Natural killer cell treated with Interleukin-12 subunit alpha and Interleukin-12 subunit beta and Interleukin-15 and Interleukin-18, amount 100 ng/mL, for 72 hours (primary cell): ENCODE results near the gene NFE2L3. TPM values are rescaled to one million over a fixed set of nuclear protein-coding genes. Genes with fewer than 3 reads are reported as not detected.
"Not testable (repeated sequence)": the region's sequence is repeated elsewhere in the genome, so short reads cannot be mapped to it uniquely, and the experiment has no call there.

Experiments used
- ATAC-seq, 2 donors: fragments of 150-1000 bp; cut with Tn5 transposase in 1 of 2; sonication (Bioruptor Pico), chemical (Tn5 transposase) in 1 of 2; 2 replicates each; pipeline ENCODE4 v1.10.0; 2021
- DNase-seq: peaks from one replicate; pipeline ENCODE4 v3.0.0; 2022; ENCODE audit warnings: low spot score
- H3K27ac Mint-ChIP-seq, 2 donors: 1 replicate in 1 of 2; 2 replicates in 1 of 2; pipeline ENCODE4 v1.8.0; 2022; ENCODE audit warnings: mixed read lengths in 2 of 2, mild to moderate bottlenecking in 1 of 2, moderate library complexity in 1 of 2
- H3K27me3 Mint-ChIP-seq, 2 donors: 1 replicate in 1 of 2; 2 replicates in 1 of 2; pipeline ENCODE4 v1.8.0; 2022; ENCODE audit warnings: mixed read lengths in 2 of 2
- H3K36me3 Mint-ChIP-seq: one replicate; pipeline ENCODE4 v1.8.0; 2022; ENCODE audit warnings: mixed read lengths
- H3K4me1 Mint-ChIP-seq, 2 donors: 1 replicate in 1 of 2; 2 replicates in 1 of 2; pipeline ENCODE4 v1.8.0; 2022; ENCODE audit warnings: low read depth in 2 of 2, mixed read lengths in 2 of 2, mild to moderate bottlenecking in 1 of 2
- H3K4me3 Mint-ChIP-seq: one replicate; pipeline ENCODE4 v1.8.0; 2022; ENCODE audit warnings: mixed read lengths
- H3K9me3 Mint-ChIP-seq: 2 replicates; pipeline ENCODE4 v1.8.0; 2022; ENCODE audit warnings: mixed read lengths
- total RNA-seq, 2 donors: library from RNA; stranded (reverse); gene quantifications; one replicate each; pipeline ENCODE4 v1.2.3, GENCODE V29; 2022

NFE2L3 gene
- total RNA-seq, 2 donors from 2014 or later: 21.3 to 29.1 TPM

GRCh38 chr7:26153241-26153822 lies 1.3 kb downstream of the NFE2L3 start:
- H3K4me3 Mint-ChIP-seq: peak overlapping the region; percentile 96
- H3K36me3 Mint-ChIP-seq: peaks cover 3% of the 10 kb centered on the region
- no peak for DNase-seq
- peak; percentile 12 to 25 for ATAC-seq
- no peaks in the 10 kb centered on the region for H3K9me3 Mint-ChIP-seq
- peaks cover 54 to 66% of the 10 kb centered on the region in 2 donors for H3K4me1 Mint-ChIP-seq
- H3K27me3 Mint-ChIP-seq: no peaks in the 10 kb centered on the region
- H3K27ac Mint-ChIP-seq: peak overlapping the region; percentile 97 to 98

- DNase-seq (no peak), ATAC-seq (peak in 1 of 2 donors; percentile 34)
- peaks cover 7% of the 10 kb centered on the region for H3K36me3 Mint-ChIP-seq
- no peaks in the 10 kb centered on the region for H3K27me3 Mint-ChIP-seq
- peaks cover 1% of the 10 kb centered on the region for H3K9me3 Mint-ChIP-seq
- H3K4me3 Mint-ChIP-seq: peak overlapping the region; percentile 96
- peak overlapping the region; percentile 97 to 98 for H3K27ac Mint-ChIP-seq
- peaks cover 62 to 74% of the 10 kb centered on the region in 2 donors for H3K4me1 Mint-ChIP-seq
Observed at GRCh38 chr7:26153823-26154783, 2.1 kb downstream of the NFE2L3 start.

GRCh38 chr7:26155531-26156375 lies 3.8 kb downstream of the NFE2L3 start:
- H3K4me3 Mint-ChIP-seq: peak overlapping the region; percentile 96
- peaks cover 4% of the 10 kb centered on the region for H3K9me3 Mint-ChIP-seq
- ATAC-seq (no peak), DNase-seq (no peak)
- peaks cover 11% of the 10 kb centered on the region for H3K36me3 Mint-ChIP-seq
- peaks cover 69 to 79% of the 10 kb centered on the region in 2 donors for H3K4me1 Mint-ChIP-seq
- H3K27ac Mint-ChIP-seq: peak overlapping the region; percentile 97 to 98
- H3K27me3 Mint-ChIP-seq: no peaks in the 10 kb centered on the region

- peak; percentile 83 for DNase-seq
- no peaks in the 10 kb centered on the region for H3K27me3 Mint-ChIP-seq
- H3K27ac Mint-ChIP-seq: peak overlapping the region; percentile 97 to 98
- peak overlapping the region; percentile 96 for H3K4me3 Mint-ChIP-seq
- peaks cover 11% of the 10 kb centered on the region for H3K36me3 Mint-ChIP-seq
- H3K4me1 Mint-ChIP-seq: peaks cover 62 to 69% of the 10 kb centered on the region in 2 donors
- ATAC-seq: peak; percentile 62 to 82
- peaks cover 4% of the 10 kb centered on the region for H3K9me3 Mint-ChIP-seq
Observed at GRCh38 chr7:26156451-26157420, 4.7 kb downstream of the NFE2L3 start.

GRCh38 chr7:26157520-26158105 lies 5.6 kb downstream of the NFE2L3 start:
- H3K4me1 Mint-ChIP-seq: peaks cover 61 to 68% of the 10 kb centered on the region in 2 donors
- peaks cover 11% of the 10 kb centered on the region for H3K36me3 Mint-ChIP-seq
- no peak for DNase-seq
- no peaks in the 10 kb centered on the region for H3K27me3 Mint-ChIP-seq
- ATAC-seq: no peak
- peak overlapping the region; percentile 96 for H3K4me3 Mint-ChIP-seq
- H3K9me3 Mint-ChIP-seq: peaks cover 4% of the 10 kb centered on the region
- H3K27ac Mint-ChIP-seq: peak overlapping the region; percentile 97 to 98

- ATAC-seq (no peak), DNase-seq (no peak)
- peaks cover 4% of the 10 kb centered on the region for H3K9me3 Mint-ChIP-seq
- peaks cover 51 to 54% of the 10 kb centered on the region in 2 donors for H3K4me1 Mint-ChIP-seq
- H3K27me3 Mint-ChIP-seq: no peaks in the 10 kb centered on the region
- H3K27ac Mint-ChIP-seq: peak overlapping the region; percentile 97 to 98
- H3K4me3 Mint-ChIP-seq: peak overlapping the region; percentile 96
- peaks cover 11% of the 10 kb centered on the region for H3K36me3 Mint-ChIP-seq
Observed at GRCh38 chr7:26159243-26159642, 7.2 kb downstream of the NFE2L3 start.

GRCh38 chr7:26160896-26161295 lies 8.9 kb downstream of the NFE2L3 start:
- Mint-ChIP-seq H3K36me3 (peaks cover 15% of the 10 kb centered on the region), H3K27ac (no peak overlapping the region), H3K4me1 (peaks cover 41% of the 10 kb centered on the region in 2 donors), H3K9me3 (peaks cover 4% of the 10 kb centered on the region), H3K4me3 (no peak overlapping the region), H3K27me3 (no peaks in the 10 kb centered on the region)
- DNase-seq: no peak
- ATAC-seq: no peak

GRCh38 chr7:26162431-26162830 lies 10.4 kb downstream of the NFE2L3 start:
- H3K27me3 Mint-ChIP-seq: no peaks in the 10 kb centered on the region
- DNase-seq (no peak), ATAC-seq (no peak)
- H3K9me3 Mint-ChIP-seq: peaks cover 4% of the 10 kb centered on the region
- no peak overlapping the region for H3K4me3 Mint-ChIP-seq
- no peak overlapping the region for H3K27ac Mint-ChIP-seq
- H3K4me1 Mint-ChIP-seq: peaks cover 39 to 49% of the 10 kb centered on the region in 2 donors
- peaks cover 15% of the 10 kb centered on the region for H3K36me3 Mint-ChIP-seq

- Mint-ChIP-seq H3K4me1 (peaks cover 28 to 41% of the 10 kb centered on the region in 2 donors), H3K4me3 (peak overlapping the region; percentile 17), H3K27ac (peak overlapping the region in 1 of 2 donors; percentile 37), H3K36me3 (peaks cover 10% of the 10 kb centered on the region)
- H3K27me3 Mint-ChIP-seq, ATAC-seq, DNase-seq, H3K9me3 Mint-ChIP-seq: not testable (repeated sequence)
Observed at GRCh38 chr7:26163804-26164203, 11.8 kb downstream of the NFE2L3 start.

GRCh38 chr7:26165950-26166683 lies 14.1 kb downstream of the NFE2L3 start:
- Mint-ChIP-seq H3K36me3 (peaks cover 8% of the 10 kb centered on the region), H3K4me3 (peak overlapping the region; percentile 73), H3K9me3 (no peaks in the 10 kb centered on the region), H3K4me1 (peaks cover 15 to 25% of the 10 kb centered on the region in 2 donors), H3K27ac (peak overlapping the region; percentile 86 to 92), H3K27me3 (no peaks in the 10 kb centered on the region)
- DNase-seq: no peak
- peak in 1 of 2 donors; percentile 3 for ATAC-seq

- Mint-ChIP-seq H3K4me3 (peak overlapping the region; percentile 73), H3K27me3 (no peaks in the 10 kb centered on the region), H3K4me1 (peaks cover 15 to 25% of the 10 kb centered on the region in 2 donors)
Observed at GRCh38 chr7:26166684-26167266, 14.8 kb downstream of the NFE2L3 start.

More at GRCh38 chr7:26166684-26167266, 14.8 kb downstream of the NFE2L3 start:
- peak; percentile 66 for DNase-seq
- peak overlapping the region; percentile 86 to 92 for H3K27ac Mint-ChIP-seq
- peak; percentile 82 to 84 for ATAC-seq
- peaks cover 8% of the 10 kb centered on the region for H3K36me3 Mint-ChIP-seq
- H3K9me3 Mint-ChIP-seq: no peaks in the 10 kb centered on the region
